WTC11 (cell line): ENCODE results near the gene TPP1.

ENCODE experiments used
- NFE2L1 ChIP-seq: sonication (generic); formaldehyde crosslinking; IDR thresholded peaks from 2 replicates; pipeline ENCODE4 v1.8.1; 2023; ENCODE audit warnings: missing genetic modification reagents
- NR2C2 ChIP-seq: sonication (generic); formaldehyde crosslinking; IDR thresholded peaks from 2 replicates; pipeline ENCODE4 v1.8.0; 2022; ENCODE audit warnings: mild to moderate bottlenecking, missing genetic modification reagents
- SP1 ChIP-seq: sonication (generic); formaldehyde crosslinking; conservative IDR thresholded peaks from 2 replicates; pipeline ENCODE4 v1.8.1; 2022; ENCODE audit warnings: missing genetic modification reagents
- TEAD1 ChIP-seq: sonication (generic); formaldehyde crosslinking; IDR thresholded peaks from 2 replicates; pipeline ENCODE4 v1.8.0; 2022; ENCODE audit warnings: mild to moderate bottlenecking, missing genetic modification reagents
- TF ChIP-seq, protein P1 (sequence below): fragments of 200-600 bp; IDR thresholded peaks from 2 replicates; pipeline ENCODE4 v1.8.0; 2022; ENCODE audit warnings: antibody characterized with exemption
- TF ChIP-seq, protein P2 (sequence below): sonication (generic); formaldehyde crosslinking; IDR thresholded peaks from 2 replicates; pipeline ENCODE4 v1.8.1; 2022; ENCODE audit warnings: mild to moderate bottlenecking, missing genetic modification reagents, moderate library complexity, borderline replicate concordance
- TF ChIP-seq, protein P3 (sequence below): fragments of 250-450 bp; sonication (Bioruptor Pico); IDR thresholded peaks from 2 replicates; pipeline ENCODE4 v1.9.0; 2021; ENCODE audit warnings: moderate library complexity, mild to moderate bottlenecking, inconsistent platforms, borderline replicate concordance
- TF ChIP-seq, protein P4 (sequence below): sonication (generic); formaldehyde crosslinking; IDR thresholded peaks from 2 replicates; pipeline ENCODE4 v1.8.1; 2023; ENCODE audit warnings: mild to moderate bottlenecking, missing genetic modification reagents, moderate library complexity

DNA sequence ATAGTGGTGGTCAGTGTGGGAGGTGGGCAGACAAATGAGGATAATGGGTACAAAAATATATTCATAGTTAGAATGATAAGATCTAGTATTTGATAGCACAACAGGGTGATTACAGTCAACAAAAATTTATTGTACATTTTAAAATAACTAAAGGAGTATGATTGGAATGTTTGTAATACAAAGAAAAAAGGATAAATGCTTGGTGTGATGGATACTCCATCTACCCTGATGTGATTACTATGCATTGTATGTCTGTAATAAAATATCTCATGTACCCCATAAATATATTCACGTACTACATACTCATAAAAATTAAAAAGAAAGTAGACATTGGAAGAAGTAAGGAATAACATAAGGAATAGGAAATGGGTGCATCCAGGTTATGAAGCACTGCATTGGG, 31.2 kb downstream of the TPP1 start:
- TF ChIP-seq, protein P1, sequence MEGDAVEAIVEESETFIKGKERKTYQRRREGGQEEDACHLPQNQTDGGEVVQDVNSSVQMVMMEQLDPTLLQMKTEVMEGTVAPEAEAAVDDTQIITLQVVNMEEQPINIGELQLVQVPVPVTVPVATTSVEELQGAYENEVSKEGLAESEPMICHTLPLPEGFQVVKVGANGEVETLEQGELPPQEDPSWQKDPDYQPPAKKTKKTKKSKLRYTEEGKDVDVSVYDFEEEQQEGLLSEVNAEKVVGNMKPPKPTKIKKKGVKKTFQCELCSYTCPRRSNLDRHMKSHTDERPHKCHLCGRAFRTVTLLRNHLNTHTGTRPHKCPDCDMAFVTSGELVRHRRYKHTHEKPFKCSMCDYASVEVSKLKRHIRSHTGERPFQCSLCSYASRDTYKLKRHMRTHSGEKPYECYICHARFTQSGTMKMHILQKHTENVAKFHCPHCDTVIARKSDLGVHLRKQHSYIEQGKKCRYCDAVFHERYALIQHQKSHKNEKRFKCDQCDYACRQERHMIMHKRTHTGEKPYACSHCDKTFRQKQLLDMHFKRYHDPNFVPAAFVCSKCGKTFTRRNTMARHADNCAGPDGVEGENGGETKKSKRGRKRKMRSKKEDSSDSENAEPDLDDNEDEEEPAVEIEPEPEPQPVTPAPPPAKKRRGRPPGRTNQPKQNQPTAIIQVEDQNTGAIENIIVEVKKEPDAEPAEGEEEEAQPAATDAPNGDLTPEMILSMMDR, result no peak
- no peak for TF ChIP-seq NFE2L1
- TF ChIP-seq TEAD1 (CRISPR knock-in tag), result no peak
- TF ChIP-seq NR2C2, result no peak
- TF ChIP-seq, protein P2, sequence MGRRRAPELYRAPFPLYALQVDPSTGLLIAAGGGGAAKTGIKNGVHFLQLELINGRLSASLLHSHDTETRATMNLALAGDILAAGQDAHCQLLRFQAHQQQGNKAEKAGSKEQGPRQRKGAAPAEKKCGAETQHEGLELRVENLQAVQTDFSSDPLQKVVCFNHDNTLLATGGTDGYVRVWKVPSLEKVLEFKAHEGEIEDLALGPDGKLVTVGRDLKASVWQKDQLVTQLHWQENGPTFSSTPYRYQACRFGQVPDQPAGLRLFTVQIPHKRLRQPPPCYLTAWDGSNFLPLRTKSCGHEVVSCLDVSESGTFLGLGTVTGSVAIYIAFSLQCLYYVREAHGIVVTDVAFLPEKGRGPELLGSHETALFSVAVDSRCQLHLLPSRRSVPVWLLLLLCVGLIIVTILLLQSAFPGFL (CRISPR knock-in tag), result no peak
- TF ChIP-seq SP1 (CRISPR knock-in tag), result no peak
- TF ChIP-seq, protein P3, sequence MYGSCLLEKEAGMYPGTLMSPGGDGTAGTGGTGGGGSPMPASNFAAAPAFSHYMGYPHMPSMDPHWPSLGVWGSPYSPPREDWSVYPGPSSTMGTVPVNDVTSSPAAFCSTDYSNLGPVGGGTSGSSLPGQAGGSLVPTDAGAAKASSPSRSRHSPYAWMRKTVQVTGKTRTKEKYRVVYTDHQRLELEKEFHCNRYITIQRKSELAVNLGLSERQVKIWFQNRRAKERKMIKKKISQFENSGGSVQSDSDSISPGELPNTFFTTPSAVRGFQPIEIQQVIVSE (CRISPR knock-in tag), result no peak
- TF ChIP-seq, protein P4, sequence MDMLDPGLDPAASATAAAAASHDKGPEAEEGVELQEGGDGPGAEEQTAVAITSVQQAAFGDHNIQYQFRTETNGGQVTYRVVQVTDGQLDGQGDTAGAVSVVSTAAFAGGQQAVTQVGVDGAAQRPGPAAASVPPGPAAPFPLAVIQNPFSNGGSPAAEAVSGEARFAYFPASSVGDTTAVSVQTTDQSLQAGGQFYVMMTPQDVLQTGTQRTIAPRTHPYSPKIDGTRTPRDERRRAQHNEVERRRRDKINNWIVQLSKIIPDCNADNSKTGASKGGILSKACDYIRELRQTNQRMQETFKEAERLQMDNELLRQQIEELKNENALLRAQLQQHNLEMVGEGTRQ, result no peak
